ENCODE measurements around the gene IL1RAPL2.

IL1RAPL2 gene

GRCh38 chrX:105314458-105314857 is 748.5 kb downstream of the IL1RAPL2 start:
- no peak overlapping the region for H2AFZ ChIP-seq (ENCODE audit: low read depth, low read length)
- H3K36me3 ChIP-seq (replicated peaks; ENCODE audit: low read depth, low read length), result no peaks in the 10 kb centered on the region
- H3K9me3 ChIP-seq (ENCODE audit: insufficient read depth, low read length), result no peaks in the 10 kb centered on the region
- H4K20me1 ChIP-seq (ENCODE audit: insufficient read depth, low read length), result no peaks in the 10 kb centered on the region
- no peak overlapping the region for H3K4me3 ChIP-seq (ENCODE audit: low read length)
- H3K4me2 ChIP-seq (ENCODE audit: low read length), result no peak overlapping the region
- TF ChIP-seq CTCF (IDR thresholded peaks at IDR 0.05; ENCODE audit: low read depth, low read length), result no peak
- TF ChIP-seq EZH2phosphoT487 (IDR thresholded peaks at IDR 0.05; ENCODE audit: low read depth), result no peak
- H3K27me3 ChIP-seq (ENCODE audit: low read depth, low read length), result no peaks in the 10 kb centered on the region
- no peak overlapping the region for H3K27ac ChIP-seq (ENCODE audit: low read length)
- H3K4me1 ChIP-seq (ENCODE audit: low read length), result peaks cover 9% of the 10 kb centered on the region
- no peak overlapping the region for H3K9ac ChIP-seq (ENCODE audit: low read length)
- no peaks in the 10 kb centered on the region for H3K79me2 ChIP-seq (ENCODE audit: low read length)

GRCh38 chrX:105315248-105315647 is 749.2 kb downstream of the IL1RAPL2 start:
- H3K79me2 ChIP-seq (ENCODE audit: low read length), result no peaks in the 10 kb centered on the region

GRCh38 chrX:105317117-105317516 is 751.1 kb downstream of the IL1RAPL2 start:
- no peaks in the 10 kb centered on the region for H3K27me3 ChIP-seq (ENCODE audit: low read depth, low read length)
- TF ChIP-seq CTCF (IDR thresholded peaks at IDR 0.05; ENCODE audit: low read depth, low read length) (no peak), EZH2phosphoT487 (IDR thresholded peaks at IDR 0.05; ENCODE audit: low read depth) (no peak)
- H3K27ac ChIP-seq (ENCODE audit: low read length), result no peak overlapping the region
- peaks cover 9% of the 10 kb centered on the region for H3K4me1 ChIP-seq (ENCODE audit: low read length)
- no peak overlapping the region for H3K4me3 ChIP-seq (ENCODE audit: low read length)
- no peaks in the 10 kb centered on the region for H3K79me2 ChIP-seq (ENCODE audit: low read length)
- no peak overlapping the region for H3K4me2 ChIP-seq (ENCODE audit: low read length)
- H3K36me3 ChIP-seq (replicated peaks; ENCODE audit: low read depth, low read length), result no peaks in the 10 kb centered on the region
- no peaks in the 10 kb centered on the region for H3K9me3 ChIP-seq (ENCODE audit: insufficient read depth, low read length)
- no peak overlapping the region for H2AFZ ChIP-seq (ENCODE audit: low read depth, low read length)
- H3K9ac ChIP-seq (ENCODE audit: low read length), result no peak overlapping the region
- H4K20me1 ChIP-seq (ENCODE audit: insufficient read depth, low read length), result no peaks in the 10 kb centered on the region

More at GRCh38 chrX:105315248-105315647, 749.2 kb downstream of the IL1RAPL2 start:
- TF ChIP-seq CTCF (IDR thresholded peaks at IDR 0.05; ENCODE audit: low read depth, low read length) (no peak), EZH2phosphoT487 (IDR thresholded peaks at IDR 0.05; ENCODE audit: low read depth) (no peak)
- H3K9ac ChIP-seq (ENCODE audit: low read length), result no peak overlapping the region
- no peak overlapping the region for H3K4me3 ChIP-seq (ENCODE audit: low read length)
- H3K4me2 ChIP-seq (ENCODE audit: low read length), result no peak overlapping the region
- no peaks in the 10 kb centered on the region for H3K36me3 ChIP-seq (replicated peaks; ENCODE audit: low read depth, low read length)
- no peak overlapping the region for H2AFZ ChIP-seq (ENCODE audit: low read depth, low read length)
- no peaks in the 10 kb centered on the region for H4K20me1 ChIP-seq (ENCODE audit: insufficient read depth, low read length)
- no peak overlapping the region for H3K27ac ChIP-seq (ENCODE audit: low read length)
- no peaks in the 10 kb centered on the region for H3K9me3 ChIP-seq (ENCODE audit: insufficient read depth, low read length)
- peaks cover 9% of the 10 kb centered on the region for H3K4me1 ChIP-seq (ENCODE audit: low read length)
- no peaks in the 10 kb centered on the region for H3K27me3 ChIP-seq (ENCODE audit: low read depth, low read length)

- Histone ChIP-seq H3K4me2 (ENCODE audit: low read length) (no peak overlapping the region), H3K9ac (ENCODE audit: low read length) (no peak overlapping the region), H3K4me1 (ENCODE audit: low read length) (no peaks in the 10 kb centered on the region), H3K27ac (ENCODE audit: low read length) (no peak overlapping the region), H3K9me3 (ENCODE audit: insufficient read depth, low read length) (0 out of 2 replicates have a peak, but pooled peaks cover 4% of the 10 kb centered on the region), H3K79me2 (ENCODE audit: low read length) (no peaks in the 10 kb centered on the region), H3K36me3 (replicated peaks; ENCODE audit: low read depth, low read length) (no peaks in the 10 kb centered on the region), H2AFZ (ENCODE audit: low read depth, low read length) (no peak overlapping the region), H3K4me3 (ENCODE audit: low read length) (no peak overlapping the region), H4K20me1 (ENCODE audit: insufficient read depth, low read length) (no peaks in the 10 kb centered on the region), H3K27me3 (ENCODE audit: low read depth, low read length) (no peaks in the 10 kb centered on the region)
- no peak for TF ChIP-seq EZH2phosphoT487 (IDR thresholded peaks at IDR 0.05; ENCODE audit: low read depth)
- TF ChIP-seq CTCF (IDR thresholded peaks at IDR 0.05; ENCODE audit: low read depth, low read length), result no peak
These were observed 757.9 kb downstream of the IL1RAPL2 start for GRCh38 chrX:105323928-105324327.

Measured in OCI-LY3 (cell line).